GM23338 (cell line): ENCODE results near the gene IGFBP4. TPM values are rescaled to one million over a fixed set of nuclear protein-coding genes. Genes with fewer than 3 reads are reported as not detected.

Experiments used
- ATAC-seq: fragments of 200-7000 bp; cut with Tn5 transposase; 3 replicates; pipeline ENCODE4 v1.9.1; 2020
- DNase-seq: peaks from one replicate; pipeline ENCODE4 v3.0.0-alpha.2; 2015; ENCODE audit warnings: low spot score
- H2AFZ ChIP-seq: fragments of 200-600 bp; sonication (generic); 2 replicates; pipeline ENCODE4 v1.8.0; 2016; ENCODE audit warnings: antibody characterized with exemption, mild to moderate bottlenecking, moderate library complexity
- H3F3A ChIP-seq: fragments of 200-600 bp; sonication (generic); replicated peaks from 2 replicates; pipeline ENCODE4 v1.8.0; 2017; ENCODE audit warnings: antibody characterized with exemption, mixed run types, low read depth
- H3K27ac ChIP-seq: fragments of 200-600 bp; sonication (generic); 2 replicates; pipeline ENCODE4 v1.6.1; 2016; ENCODE audit warnings: low read depth
- H3K27me3 ChIP-seq: fragments of 200-600 bp; sonication (generic); 2 replicates; pipeline ENCODE4 v1.8.0; 2016; ENCODE audit warnings: mild to moderate bottlenecking, mixed run types, moderate library complexity; ENCODE audit not compliant: insufficient read depth
- H3K36me3 ChIP-seq: fragments of 200-600 bp; sonication (generic); 2 replicates; pipeline ENCODE4 v1.8.0; 2016; ENCODE audit warnings: mild to moderate bottlenecking; ENCODE audit not compliant: insufficient read depth
- H3K4me1 ChIP-seq: fragments of 200-600 bp; sonication (generic); 2 replicates; pipeline ENCODE4 v1.8.0; 2016; ENCODE audit warnings: mild to moderate bottlenecking, moderate library complexity; ENCODE audit not compliant: insufficient read depth
- H3K4me2 ChIP-seq: fragments of 200-600 bp; sonication (generic); 2 replicates; pipeline ENCODE4 v1.7.1; 2017; ENCODE audit warnings: mixed run types
- H3K4me3 ChIP-seq: fragments of 200-600 bp; sonication (generic); 2 replicates; pipeline ENCODE4 v1.6.1; 2016; ENCODE audit warnings: mixed run types
- H3K79me2 ChIP-seq: fragments of 200-600 bp; sonication (generic); replicated peaks from 2 replicates; pipeline ENCODE4 v1.8.0; 2017; ENCODE audit warnings: mild to moderate bottlenecking; ENCODE audit not compliant: insufficient read depth
- H3K9me2 ChIP-seq: fragments of 200-600 bp; sonication (generic); 2 replicates; pipeline ENCODE4 v1.8.0; 2017; ENCODE audit not compliant: insufficient read depth
- H4K20me1 ChIP-seq: fragments of 200-600 bp; sonication (generic); replicated peaks from 2 replicates; pipeline ENCODE4 v1.8.0; 2017; ENCODE audit warnings: mild to moderate bottlenecking; ENCODE audit not compliant: insufficient read depth
- H3K27ac Mint-ChIP-seq: 2 replicates; pipeline ENCODE4 v1.8.0; 2020; ENCODE audit warnings: inconsistent platforms, mild to moderate bottlenecking, moderate library complexity, mixed read lengths
- H3K27me3 Mint-ChIP-seq: 3 replicates; pipeline ENCODE4 v1.8.0; 2022; ENCODE audit warnings: low read depth, mild to moderate bottlenecking, moderate library complexity, mixed read lengths, inconsistent platforms; ENCODE audit not compliant: insufficient read depth, poor library complexity
- H3K36me3 Mint-ChIP-seq: 3 replicates; pipeline ENCODE4 v1.8.0; 2021; ENCODE audit warnings: low read depth, mild to moderate bottlenecking, inconsistent platforms, moderate library complexity, mixed read lengths
- H3K4me1 Mint-ChIP-seq: 3 replicates; pipeline ENCODE4 v1.8.0; 2020; ENCODE audit warnings: mild to moderate bottlenecking, inconsistent platforms, mixed read lengths
- H3K4me3 Mint-ChIP-seq: 3 replicates; pipeline ENCODE4 v1.8.0; 2021; ENCODE audit warnings: moderate library complexity, mild to moderate bottlenecking, inconsistent platforms, mixed read lengths
- H3K9me3 Mint-ChIP-seq: 3 replicates; pipeline ENCODE4 v1.8.0; 2020; ENCODE audit warnings: moderate library complexity, mild to moderate bottlenecking, inconsistent platforms, mixed read lengths
- CREB1 ChIP-seq: fragments of 250-450 bp; sonication (Bioruptor Pico); IDR thresholded peaks from 2 replicates; pipeline ENCODE4 v1.5.0; 2020; ENCODE audit warnings: low read depth, mild to moderate bottlenecking, moderate library complexity
- CTCF ChIP-seq, 2 experiments: fragments of 200-600 bp in 1 of 2; sonication (generic) in 1 of 2; conservative IDR thresholded peaks; 2 replicates each; pipeline versions ENCODE4 v1.5.1 to v1.6.1; 2016 to 2017; ENCODE audit warnings: antibody characterized with exemption in 2 of 2, low read depth in 2 of 2, mild to moderate bottlenecking in 2 of 2, moderate library complexity in 1 of 2
- EZH2 ChIP-seq: fragments of 200-600 bp; sonication (generic); IDR thresholded peaks from one replicate; pipeline ENCODE4 v1.8.0; 2017; ENCODE audit warnings: antibody characterized with exemption, mild to moderate bottlenecking, low read depth; ENCODE audit not compliant: unreplicated experiment
- EZH2phosphoT487 ChIP-seq: fragments of 200-600 bp; sonication (generic); IDR thresholded peaks from one replicate; pipeline ENCODE4 v1.8.1; 2018; ENCODE audit warnings: antibody characterized with exemption; ENCODE audit not compliant: unreplicated experiment
- JUNB ChIP-seq: IDR thresholded peaks from one replicate; pipeline ENCODE4 v1.6.1; 2016; ENCODE audit warnings: antibody characterized with exemption; ENCODE audit not compliant: unreplicated experiment
- NANOG ChIP-seq: IDR thresholded peaks from 2 replicates; pipeline ENCODE4 v1.6.1; 2016; ENCODE audit warnings: antibody characterized with exemption, borderline replicate concordance
- POLR2AphosphoS5 ChIP-seq: IDR thresholded peaks from 2 replicates; pipeline ENCODE4 v1.6.1; 2016; ENCODE audit warnings: antibody characterized with exemption, low read depth
- REST ChIP-seq: IDR thresholded peaks from one replicate; pipeline ENCODE4 v1.6.1; 2018; ENCODE audit warnings: antibody characterized with exemption; ENCODE audit not compliant: unreplicated experiment
- STAT1 ChIP-seq: IDR thresholded peaks from one replicate; pipeline ENCODE4 v1.6.1; 2016; ENCODE audit warnings: antibody characterized with exemption; ENCODE audit not compliant: unreplicated experiment
- ZNF114 ChIP-seq: fragments of 250-450 bp; sonication (Bioruptor Pico); IDR thresholded peaks from 2 replicates; pipeline ENCODE4 v1.5.0; 2020; ENCODE audit warnings: mild to moderate bottlenecking, moderate library complexity
- ZNF331 ChIP-seq: fragments of 250-450 bp; sonication (Bioruptor Pico); IDR thresholded peaks from 2 replicates; pipeline ENCODE4 v1.5.0; 2020; ENCODE audit warnings: low read depth, mild to moderate bottlenecking, moderate library complexity
- ZNF462 ChIP-seq: fragments of 250-450 bp; sonication (Bioruptor Pico); IDR thresholded peaks from 2 replicates; pipeline ENCODE4 v1.5.0; 2020; ENCODE audit warnings: mild to moderate bottlenecking, moderate library complexity
- polyA plus RNA-seq: library from polyadenylated mRNA; unstranded; fragments of >200 nt; fragmentation: Nextera tagmentation; extraction: Ambion mirVana; gene quantifications from 2 replicates; pipeline ENCODE4 v1.2.1, GENCODE V29; 2016
- total RNA-seq: library from RNA; depleted of rRNA; stranded (reverse); fragments of >200 nt; shearing (Covaris generic); gene quantifications from 2 replicates; pipeline ENCODE4 v1.2.3, GENCODE V29; 2014
- TF ChIP-seq, protein P1 (sequence below): IDR thresholded peaks from 2 replicates; pipeline ENCODE4 v1.6.1; 2016; ENCODE audit warnings: antibody characterized with exemption

The IGFBP4 gene
- total and polyA plus RNA-seq, 2 experiments from 2014 or later: 38.7 to 78.9 TPM

- no peak overlapping the region for H3K4me2 ChIP-seq
- H3F3A ChIP-seq: no peaks in the 10 kb centered on the region
- ATAC-seq: no peak
- H3K79me2 ChIP-seq: no peaks in the 10 kb centered on the region
- H3K27me3 ChIP-seq: no peaks in the 10 kb centered on the region
- Mint-ChIP-seq H3K4me1 (peaks cover 3% of the 10 kb centered on the region), H3K9me3 (peaks cover 9% of the 10 kb centered on the region), H3K27ac (no peak overlapping the region), H3K36me3 (peaks cover 5% of the 10 kb centered on the region; the same call in 1 of the 3 replicates), H3K4me3 (no peak overlapping the region), H3K27me3 (peaks cover 10% of the 10 kb centered on the region)
- DNase-seq: no peak
- H3K4me3 ChIP-seq: no peak overlapping the region
- H2AFZ ChIP-seq: no peak overlapping the region
- no peaks in the 10 kb centered on the region for H3K36me3 ChIP-seq
- no peak overlapping the region for H3K27ac ChIP-seq
- TF ChIP-seq EZH2 (no peak), ZNF114 (no peak), ZNF331 (CRISPR knock-in tag) (no peak), POLR2AphosphoS5 (no peak), JUNB (no peak), NANOG (no peak), REST (no peak), CTCF (conservative IDR thresholded peaks at IDR 0.05; ENCODE audit: low read depth in 2 of 2) (no peak), EZH2phosphoT487 (no peak), CREB1 (CRISPR knock-in tag) (no peak), ZNF462 (CRISPR knock-in tag) (no peak), STAT1 (no peak)
- TF ChIP-seq, protein P1, sequence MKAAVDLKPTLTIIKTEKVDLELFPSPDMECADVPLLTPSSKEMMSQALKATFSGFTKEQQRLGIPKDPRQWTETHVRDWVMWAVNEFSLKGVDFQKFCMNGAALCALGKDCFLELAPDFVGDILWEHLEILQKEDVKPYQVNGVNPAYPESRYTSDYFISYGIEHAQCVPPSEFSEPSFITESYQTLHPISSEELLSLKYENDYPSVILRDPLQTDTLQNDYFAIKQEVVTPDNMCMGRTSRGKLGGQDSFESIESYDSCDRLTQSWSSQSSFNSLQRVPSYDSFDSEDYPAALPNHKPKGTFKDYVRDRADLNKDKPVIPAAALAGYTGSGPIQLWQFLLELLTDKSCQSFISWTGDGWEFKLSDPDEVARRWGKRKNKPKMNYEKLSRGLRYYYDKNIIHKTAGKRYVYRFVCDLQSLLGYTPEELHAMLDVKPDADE: no peak
- no peaks in the 10 kb centered on the region for H3K4me1 ChIP-seq
- H3K9me2 ChIP-seq: no peaks in the 10 kb centered on the region
- no peaks in the 10 kb centered on the region for H4K20me1 ChIP-seq
Measured at GRCh38 chr17:40431231-40431602, 12.0 kb upstream of the IGFBP4 start.
